ENCODE results near the gene SDR9C7.
"Not testable (repeated sequence)": the region's sequence is repeated elsewhere in the genome, so short reads cannot be mapped to it uniquely, and the experiment has no call there.

Gene SDR9C7

GRCh38 chr12:56951582-56952339 lies 17.6 kb upstream of the SDR9C7 start:
- DNase-seq, result no peak

- DNase-seq, result no peak
These were observed 14.7 kb upstream of the SDR9C7 start for GRCh38 chr12:56948881-56949280.

GRCh38 chr12:56948457-56948777 lies 14.2 kb upstream of the SDR9C7 start:
- DNase-seq, result no peak

- DNase-seq, result no peak
These were observed 13.6 kb upstream of the SDR9C7 start for GRCh38 chr12:56947633-56948456.

- DNase-seq, result no peak
These were observed 9.7 kb upstream of the SDR9C7 start for GRCh38 chr12:56943878-56944277.

GRCh38 chr12:56943374-56943773 lies 9.2 kb upstream of the SDR9C7 start:
- not testable (repeated sequence) for DNase-seq

- no peak for DNase-seq
These were observed 7.2 kb upstream of the SDR9C7 start for GRCh38 chr12:56941299-56942017.

GRCh38 chr12:56940942-56941298 lies 6.7 kb upstream of the SDR9C7 start:
- not testable (repeated sequence) for DNase-seq

- DNase-seq, result no peak
These were observed 1.5 kb upstream of the SDR9C7 start for GRCh38 chr12:56935752-56936151.

GRCh38 chr12:56935157-56935556 lies 949 bp upstream of the SDR9C7 start:
- no peak for DNase-seq

GRCh38 chr12:56932867-56933266 lies 1.3 kb downstream of the SDR9C7 start:
- DNase-seq, result no peak

GRCh38 chr12:56932146-56932545 lies 2.1 kb downstream of the SDR9C7 start:
- no peak for DNase-seq

- no peak for DNase-seq
These were observed 2.7 kb downstream of the SDR9C7 start for GRCh38 chr12:56931474-56931978.

GRCh38 chr12:56930241-56930640 lies 4.0 kb downstream of the SDR9C7 start:
- DNase-seq, result no peak

GRCh38 chr12:56929780-56930179 lies 4.4 kb downstream of the SDR9C7 start:
- DNase-seq, result no peak

GRCh38 chr12:56928262-56928661 lies 5.9 kb downstream of the SDR9C7 start:
- no peak for DNase-seq

- DNase-seq, result no peak
These were observed 6.9 kb downstream of the SDR9C7 start for GRCh38 chr12:56927281-56927680.

- DNase-seq, result no peak
These were observed 12.2 kb downstream of the SDR9C7 start for GRCh38 chr12:56922031-56922430.

GRCh38 chr12:56921346-56921745 lies 12.9 kb downstream of the SDR9C7 start:
- DNase-seq, result no peak

- not testable (repeated sequence) for DNase-seq
These were observed 16.1 kb downstream of the SDR9C7 start for GRCh38 chr12:56918139-56918538.

- no peak for DNase-seq
These were observed 17.2 kb downstream of the SDR9C7 start for GRCh38 chr12:56916996-56917333.

- DNase-seq, result no peak
These were observed 17.8 kb downstream of the SDR9C7 start for GRCh38 chr12:56916296-56916995.

- DNase-seq, result no peak
These were observed 19.5 kb downstream of the SDR9C7 start for GRCh38 chr12:56914724-56915123.
